ENCODE data around the gene DLG2. TPM values are rescaled to one million over a fixed set of nuclear protein-coding genes. Genes with fewer than 3 reads are reported as not detected.

Gene DLG2
- total and polyA plus RNA-seq, 3 experiments from 2014 or later = 0.81 to 1.5 (median 1.3) TPM

DNA sequence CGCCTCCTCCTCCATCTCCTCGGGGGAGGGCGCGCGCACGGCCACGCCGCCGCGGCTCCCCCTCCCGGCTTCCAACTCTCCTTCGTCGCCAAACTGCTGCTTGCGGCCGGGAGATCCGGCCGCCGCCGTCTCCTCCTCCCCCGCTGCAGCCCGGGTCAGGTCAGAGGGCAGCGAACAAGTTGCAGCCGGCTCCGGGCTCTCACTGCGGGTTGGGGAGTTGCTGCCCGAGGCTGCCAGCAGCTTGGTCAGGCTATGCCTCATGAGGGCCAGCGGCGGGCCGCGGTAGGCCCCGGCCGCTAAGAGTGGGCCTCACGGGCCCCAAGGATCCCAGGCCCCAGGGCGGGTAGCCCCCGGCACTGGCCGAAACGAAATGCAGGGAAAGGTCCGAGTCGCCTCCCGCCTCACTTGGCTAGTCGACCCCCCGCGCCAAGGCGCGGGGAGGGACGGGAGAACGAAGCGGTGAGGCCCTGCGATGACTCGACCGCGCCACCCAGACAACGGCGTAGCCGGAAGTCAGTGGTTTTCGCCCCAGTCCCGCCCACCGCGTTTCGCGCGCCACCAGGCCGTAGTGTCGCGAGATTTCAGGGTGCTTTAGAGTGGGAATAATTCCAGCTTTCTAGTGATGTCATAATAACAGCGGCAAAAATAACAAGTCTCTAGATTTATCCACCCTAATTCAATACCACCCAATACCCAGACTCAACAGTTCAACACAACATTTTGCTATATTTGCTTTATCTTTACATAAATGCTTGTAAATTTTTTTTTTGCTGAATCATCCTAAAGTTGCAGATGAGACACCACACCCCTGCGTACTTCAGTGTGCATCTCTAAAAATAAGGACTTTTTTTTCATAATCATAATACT, 37.7 kb upstream of the DLG2 start, which contains the start of gene CREBZF:
Gene CREBZF (minus strand): TSS at position 515 of the 867 bp plus-strand sequence. CDS start 254 bp downstream, at position 261.
- CTCF ChIA-PET = interaction anchor here (0.7 to 2.4 kb wide), 12 partner anchors 9 to 190 kb away, joined by 3 to 8 read pairs (median 4); partner anchors contain the start of genes CCDC83, CCDC89 and TMEM126A
- H3K9me3 Mint-ChIP-seq = no peaks in the 10 kb centered on the region
- H3K4me1 Mint-ChIP-seq = peaks cover 40 to 50% (median 49%) of the 10 kb centered on the region in 3 donors
- peaks cover 2 to 3% of the 10 kb centered on the region in 2 donors for H3K27me3 Mint-ChIP-seq
- peak within 1 kb of the TSS; percentile 97 to 100 (median 99) for H3K4me3 Mint-ChIP-seq
- Histone ChIP-seq H3K4me1 (ENCODE audit: insufficient read depth, low read length) (peaks cover 37% of the 10 kb centered on the region), H3K27ac (ENCODE audit: low read depth, low read length) (peak within 1 kb of the TSS; percentile 98), H3K9me3 (ENCODE audit: low read length) (no peaks in the 10 kb centered on the region), H3K36me3 (ENCODE audit: insufficient read depth, low read length) (peaks cover 8% of the 10 kb centered on the region), H3K4me3 (ENCODE audit: low read length) (peak within 1 kb of the TSS; percentile 92), H3K27me3 (ENCODE audit: insufficient read depth, low read length, poor library complexity, severe bottlenecking) (no peaks in the 10 kb centered on the region)
- H3K36me3 Mint-ChIP-seq = peaks cover 0 to 41% (median 6%) of the 10 kb centered on the region in 3 donors
- POLR2A ChIA-PET = interaction anchor here (0.6 to 7.1 kb wide), 11 partner anchors 15 to 404 kb away, joined by 3 to 73 read pairs (median 4); partner anchors contain the start of genes DLG2, PICALM, TMEM126A and TMEM126B
- peak; percentile 86 to 95 (median 90) for DNase-seq
- peak within 1 kb of the TSS; percentile 97 to 100 (median 100) for H3K27ac Mint-ChIP-seq

DNA sequence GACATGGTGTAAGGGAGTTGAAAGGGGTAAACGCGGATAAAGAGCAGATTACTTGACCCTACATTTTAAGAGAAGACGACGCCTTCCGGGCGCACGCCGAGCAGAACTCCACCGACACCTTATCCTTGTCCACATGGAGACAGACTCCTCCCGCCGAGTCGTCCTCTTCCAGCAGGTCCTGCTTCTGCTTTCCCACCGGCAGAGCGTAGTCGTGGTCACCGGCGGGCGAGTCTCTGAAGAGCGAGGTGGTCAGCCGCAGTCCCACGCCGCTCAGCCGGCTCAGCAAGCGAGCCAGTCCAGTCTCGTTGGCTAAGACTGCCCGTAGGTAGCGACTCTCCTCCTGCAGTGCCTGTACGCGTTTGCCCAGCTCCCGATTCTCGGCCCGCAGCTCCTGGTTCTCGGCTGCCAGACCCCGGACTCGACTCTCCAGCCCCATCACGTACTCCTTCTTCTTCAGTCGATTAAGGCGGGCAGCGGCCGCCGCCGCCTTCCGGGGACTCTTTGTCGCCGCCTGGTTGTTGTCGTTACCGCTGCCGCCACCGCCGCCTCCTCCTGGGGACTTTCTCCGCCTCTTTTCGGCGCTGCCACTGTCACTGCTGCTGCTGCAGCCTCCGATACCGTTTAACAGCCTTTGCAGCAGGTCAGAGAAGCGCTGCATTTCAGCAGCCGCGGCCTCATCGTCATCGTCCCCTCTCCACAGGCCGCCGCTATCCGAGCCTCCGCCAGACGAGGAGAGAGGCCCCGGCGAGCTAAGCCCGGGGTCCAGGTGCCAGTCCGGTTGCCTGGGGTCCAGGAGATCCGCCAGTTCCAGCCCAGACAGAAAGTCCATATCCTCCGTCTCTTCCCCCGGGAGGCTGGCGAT, 36.8 kb upstream of the DLG2 start:
- DNase-seq = peak; percentile 83 to 94 (median 88)
- peak overlapping the region; percentile 98 for H3K27ac ChIP-seq (ENCODE audit: low read depth, low read length)
- peaks cover 45% of the 10 kb centered on the region for H3K4me1 ChIP-seq (ENCODE audit: insufficient read depth, low read length)
- H3K27me3 Mint-ChIP-seq = peaks cover 0 to 3% of the 10 kb centered on the region in 2 donors
- H3K36me3 Mint-ChIP-seq = peaks cover 0 to 49% (median 6%) of the 10 kb centered on the region in 3 donors
- POLR2A ChIA-PET = interaction anchor here (0.9 to 7.1 kb wide), 8 partner anchors 12 to 405 kb away, joined by 3 to 73 read pairs (median 6); partner anchors contain the start of genes CCDC83, DLG2, PICALM and TMEM126A
- peak overlapping the region; percentile 97 to 100 (median 99) for H3K4me3 Mint-ChIP-seq
- CTCF ChIA-PET = interaction anchor here (0.8 to 3.5 kb wide), 11 partner anchors 10 to 191 kb away, joined by 3 to 10 read pairs (median 5); partner anchors contain the start of genes CCDC83, CCDC89, DLG2 and TMEM126A
- H3K27me3 ChIP-seq (ENCODE audit: insufficient read depth, low read length, poor library complexity, severe bottlenecking) = no peaks in the 10 kb centered on the region
- H3K36me3 ChIP-seq (ENCODE audit: insufficient read depth, low read length) = peaks cover 12% of the 10 kb centered on the region
- H3K9me3 Mint-ChIP-seq = no peaks in the 10 kb centered on the region
- H3K4me1 Mint-ChIP-seq = peaks cover 46 to 59% (median 58%) of the 10 kb centered on the region in 3 donors
- H3K27ac Mint-ChIP-seq = peak overlapping the region; percentile 97 to 100 (median 100)
- H3K4me3 ChIP-seq (ENCODE audit: low read length) = peak overlapping the region; percentile 92
- no peaks in the 10 kb centered on the region for H3K9me3 ChIP-seq (ENCODE audit: low read length)

DNA sequence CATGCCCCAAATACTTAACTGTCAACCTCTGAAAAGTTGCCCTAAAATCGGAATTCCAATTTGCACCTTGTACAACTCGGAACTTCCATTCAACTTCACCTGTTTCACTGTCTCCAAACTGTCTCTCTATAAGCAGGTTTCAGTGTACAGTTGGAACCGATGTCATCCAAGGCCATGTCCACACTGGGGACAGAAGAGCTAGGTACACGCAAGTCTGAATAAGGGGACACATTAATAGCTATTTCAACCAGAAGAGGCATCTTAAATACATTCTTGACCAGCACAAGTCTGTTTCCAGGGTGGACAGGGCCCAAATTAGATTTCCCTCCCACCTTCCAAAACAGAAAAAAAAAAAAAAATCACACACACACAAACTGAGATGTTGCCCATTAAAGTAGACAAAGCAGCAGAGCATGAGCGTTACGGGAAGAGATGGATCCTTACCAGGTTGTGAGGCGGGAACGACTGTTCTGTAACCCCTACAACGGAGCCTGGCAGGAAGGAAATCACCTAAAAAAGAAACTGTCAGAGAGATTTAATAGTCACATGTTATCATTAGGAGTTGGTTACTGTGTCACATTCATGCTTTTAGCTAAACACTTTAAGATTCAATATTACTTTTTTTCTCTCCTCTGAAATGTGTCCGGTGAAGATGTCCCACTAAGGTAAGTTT, 36.1 kb upstream of the DLG2 start:
- Mint-ChIP-seq H3K4me1 (peaks cover 52 to 67% (median 65%) of the 10 kb centered on the region in 3 donors), H3K27ac (peak overlapping the region; percentile 97 to 100 (median 100)), H3K27me3 (peaks cover 0 to 3% of the 10 kb centered on the region in 2 donors), H3K36me3 (peaks cover 0 to 55% (median 6%) of the 10 kb centered on the region in 3 donors), H3K9me3 (no peaks in the 10 kb centered on the region), H3K4me3 (peak overlapping the region; percentile 97 to 100 (median 99))
- peak overlapping the region; percentile 98 for H3K27ac ChIP-seq (ENCODE audit: low read depth, low read length)
- H3K9me3 ChIP-seq (ENCODE audit: low read length) = no peaks in the 10 kb centered on the region
- peaks cover 45% of the 10 kb centered on the region for H3K4me1 ChIP-seq (ENCODE audit: insufficient read depth, low read length)
- ChIA-PET POLR2A (interaction anchor here (0.5 to 7.1 kb wide), 6 partner anchors 11 to 634 kb away, joined by 4 to 73 read pairs (median 10); partner anchors contain the start of genes CCDC83, DLG2, TMEM126A and TMEM126B), CTCF (interaction anchor here (0.8 to 3.5 kb wide), 9 partner anchors 9 to 162 kb away, joined by 3 to 10 read pairs (median 5); partner anchors contain the start of genes DLG2, TMEM126A and TMEM126B)
- no peaks in the 10 kb centered on the region for H3K27me3 ChIP-seq (ENCODE audit: insufficient read depth, low read length, poor library complexity, severe bottlenecking)
- H3K4me3 ChIP-seq (ENCODE audit: low read length) = peak overlapping the region; percentile 92
- DNase-seq = peak in 1 of 5 donors; percentile 35
- H3K36me3 ChIP-seq (ENCODE audit: insufficient read depth, low read length) = peaks cover 12% of the 10 kb centered on the region

DNA sequence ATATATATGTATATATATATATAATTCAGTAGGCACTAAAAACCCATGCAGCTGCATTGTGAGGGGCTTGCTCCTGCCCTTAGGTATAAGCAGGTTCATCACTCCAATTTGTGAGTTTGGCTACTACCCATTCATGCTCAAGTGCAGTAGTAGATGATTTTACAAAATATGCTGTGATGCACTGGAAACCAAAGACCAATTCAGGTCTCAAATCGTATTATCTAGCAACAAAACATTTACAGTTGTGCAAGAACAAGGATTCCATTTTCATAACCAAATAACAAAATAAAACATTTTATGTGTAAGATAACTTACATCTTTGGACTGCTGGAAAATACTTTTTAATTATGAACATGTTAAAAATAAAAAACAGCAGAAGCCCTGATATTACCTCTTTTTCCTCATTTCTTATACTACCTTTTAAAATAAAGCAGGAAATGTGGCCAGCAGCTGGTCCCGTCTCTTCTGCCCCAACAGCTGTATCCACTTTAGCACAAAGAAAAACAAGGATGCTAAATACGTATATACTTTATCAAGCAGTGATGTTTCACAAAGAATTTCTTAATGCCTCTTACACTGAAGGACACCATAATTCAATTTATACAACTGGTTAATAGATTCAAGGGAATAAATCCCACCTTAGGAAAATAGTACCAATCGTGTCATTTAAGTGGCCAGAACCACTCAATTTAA, 35.0 kb upstream of the DLG2 start:
- DNase-seq = no peak
- peaks cover 12% of the 10 kb centered on the region for H3K36me3 ChIP-seq (ENCODE audit: insufficient read depth, low read length)
- Mint-ChIP-seq H3K9me3 (no peaks in the 10 kb centered on the region), H3K27me3 (peaks cover 0 to 3% of the 10 kb centered on the region in 2 donors), H3K36me3 (peaks cover 0 to 64% (median 6%) of the 10 kb centered on the region in 3 donors), H3K27ac (peak overlapping the region in 6 of 8 donors; percentile 46 to 98 (median 63)), H3K4me1 (peaks cover 54 to 73% (median 73%) of the 10 kb centered on the region in 3 donors), H3K4me3 (peak overlapping the region; percentile 49 to 100 (median 98))
- no peak overlapping the region for H3K4me3 ChIP-seq (ENCODE audit: low read length)
- H3K4me1 ChIP-seq (ENCODE audit: insufficient read depth, low read length) = peaks cover 45% of the 10 kb centered on the region
- H3K9me3 ChIP-seq (ENCODE audit: low read length) = no peaks in the 10 kb centered on the region
- ChIA-PET POLR2A (interaction anchor here (7.1 kb wide), 1 partner anchor 14 kb away, joined by 73 read pairs; the partner anchor contains the start of gene TMEM126A), CTCF (interaction anchor here (1.4 to 3.5 kb wide), 2 partner anchors 15 to 34 kb away, joined by 3 to 10 read pairs; partner anchors contain the start of genes DLG2, TMEM126A and TMEM126B)
- peak overlapping the region; percentile 1 for H3K27ac ChIP-seq (ENCODE audit: low read depth, low read length)
- H3K27me3 ChIP-seq (ENCODE audit: insufficient read depth, low read length, poor library complexity, severe bottlenecking) = no peaks in the 10 kb centered on the region

DNA sequence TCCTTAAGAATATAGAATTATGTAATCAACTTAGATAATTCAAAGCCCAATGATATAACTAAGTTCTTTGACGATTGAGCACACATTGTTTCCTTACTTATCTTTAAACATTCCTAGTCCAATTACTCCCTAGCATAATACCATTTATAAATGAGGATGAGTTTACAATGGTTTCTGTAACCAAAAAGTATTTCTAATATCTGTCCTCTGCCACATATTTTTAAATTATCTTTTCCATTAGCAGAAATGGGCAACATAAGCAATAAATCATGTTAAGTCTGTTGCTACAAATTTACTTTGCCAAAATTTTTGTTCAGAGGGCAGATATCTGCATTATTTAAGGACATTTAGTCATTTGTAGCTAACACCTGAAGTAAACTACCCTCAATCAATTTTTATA, 31.0 kb upstream of the DLG2 start:
- H3K4me1 Mint-ChIP-seq = peaks cover 49 to 78% (median 73%) of the 10 kb centered on the region in 3 donors
- ChIA-PET CTCF (no interaction called here), POLR2A (no interaction called here)
- Histone ChIP-seq H3K4me1 (ENCODE audit: insufficient read depth, low read length) (peaks cover 37% of the 10 kb centered on the region), H3K27me3 (ENCODE audit: insufficient read depth, low read length, poor library complexity, severe bottlenecking) (no peaks in the 10 kb centered on the region), H3K4me3 (ENCODE audit: low read length) (no peak overlapping the region), H3K9me3 (ENCODE audit: low read length) (no peaks in the 10 kb centered on the region), H3K27ac (ENCODE audit: low read depth, low read length) (no peak overlapping the region), H3K36me3 (ENCODE audit: insufficient read depth, low read length) (peaks cover 11% of the 10 kb centered on the region)
- no peaks in the 10 kb centered on the region for H3K27me3 Mint-ChIP-seq
- no peaks in the 10 kb centered on the region for H3K9me3 Mint-ChIP-seq
- no peak overlapping the region for H3K4me3 Mint-ChIP-seq
- H3K27ac Mint-ChIP-seq = peak overlapping the region in 3 of 8 donors; percentile 23 to 66 (median 63)
- no peak for DNase-seq
- H3K36me3 Mint-ChIP-seq = peaks cover 0 to 75% (median 12%) of the 10 kb centered on the region in 3 donors

DNA sequence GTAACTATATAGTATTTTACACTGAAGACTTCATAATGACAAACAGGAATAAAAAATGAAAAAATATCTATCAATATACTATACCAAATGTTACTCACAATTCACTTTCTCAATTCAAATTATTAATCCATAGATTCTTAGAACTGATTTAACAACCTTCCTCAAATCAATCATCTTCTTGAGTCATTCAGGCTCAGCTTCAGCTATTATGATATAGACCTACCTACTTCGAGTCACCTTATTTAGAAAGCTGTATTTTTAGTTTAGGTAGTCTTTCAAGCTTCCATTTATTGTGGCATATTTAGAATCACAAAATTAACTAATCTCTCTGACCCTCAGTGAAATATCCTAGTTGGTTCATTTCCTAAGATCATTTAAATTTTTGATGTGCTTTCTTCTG, 29.6 kb upstream of the DLG2 start:
- H3K36me3 ChIP-seq (ENCODE audit: insufficient read depth, low read length) = peaks cover 6% of the 10 kb centered on the region
- H3K36me3 Mint-ChIP-seq = peaks cover 0 to 72% (median 12%) of the 10 kb centered on the region in 3 donors
- CTCF ChIA-PET = no interaction called here

More for the DNA sequence above, 29.6 kb upstream of the DLG2 start:
- H3K4me3 Mint-ChIP-seq = no peak overlapping the region
- H3K27ac Mint-ChIP-seq = peak overlapping the region in 4 of 8 donors; percentile 7 to 73 (median 50)
- no peak overlapping the region for H3K27ac ChIP-seq (ENCODE audit: low read depth, low read length)
- no peaks in the 10 kb centered on the region for H3K27me3 Mint-ChIP-seq
- peaks cover 47 to 75% (median 70%) of the 10 kb centered on the region in 3 donors for H3K4me1 Mint-ChIP-seq
- no peak for DNase-seq
- H3K9me3 ChIP-seq (ENCODE audit: low read length) = no peaks in the 10 kb centered on the region
- no peaks in the 10 kb centered on the region for H3K27me3 ChIP-seq (ENCODE audit: insufficient read depth, low read length, poor library complexity, severe bottlenecking)
- H3K4me1 ChIP-seq (ENCODE audit: insufficient read depth, low read length) = peaks cover 26% of the 10 kb centered on the region
- H3K4me3 ChIP-seq (ENCODE audit: low read length) = no peak overlapping the region
- H3K9me3 Mint-ChIP-seq = no peaks in the 10 kb centered on the region
- POLR2A ChIA-PET = interaction anchor here (1.2 kb wide), 1 partner anchor 9 kb away, joined by 3 read pairs; the partner anchor contains the start of gene TMEM126A
